Adrenal gland (tissue), 5 donors: ENCODE measurements around the gene MVD.

Experiments used
- POLR2A ChIP-seq, 2 donors: fragments of 450-650 bp; IDR thresholded peaks; one replicate each; pipeline ENCODE4 v1.6.1; 2017; ENCODE audit warnings: antibody characterized with exemption in 2 of 2, mild to moderate bottlenecking in 2 of 2, moderate library complexity in 1 of 2
- TF ChIP-seq, protein P1 (sequence below), 6 experiments: fragments of 450-650 bp in 4 of 6; fragments of 200-600 bp in 2 of 6; sonication (generic) in 1 of 6; IDR thresholded peaks; 1 replicate in 5 of 6; 2 replicates in 1 of 6; pipeline versions ENCODE4 v1.5.1 to v1.8.0; 2016 to 2021; ENCODE audit warnings: antibody characterized with exemption in 6 of 6, mild to moderate bottlenecking in 2 of 6, moderate library complexity in 1 of 6
- donor health status: DM: no; HTN: no; CAD: no.

DNA sequence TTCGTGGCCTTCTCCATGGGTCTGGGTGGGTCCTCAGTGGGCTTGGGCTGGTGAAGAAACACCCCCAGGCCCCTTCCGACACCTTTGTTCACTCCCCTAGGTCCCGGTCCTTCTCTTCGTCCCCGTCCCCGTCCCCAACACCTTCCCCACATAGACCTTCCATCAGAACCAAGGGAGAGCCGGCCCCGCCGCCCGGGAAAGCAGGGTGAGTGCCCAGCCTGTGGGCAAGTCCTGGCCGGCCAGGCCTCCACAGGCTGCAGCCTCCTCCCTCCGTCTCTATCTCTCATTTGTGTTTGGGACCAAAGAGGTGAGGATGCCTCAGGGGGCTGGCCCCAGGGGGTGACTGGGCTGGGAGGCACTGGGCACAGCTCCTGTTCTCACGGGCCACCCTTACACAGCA lies 39.0 kb downstream of the MVD start:
- TF ChIP-seq, protein P1, sequence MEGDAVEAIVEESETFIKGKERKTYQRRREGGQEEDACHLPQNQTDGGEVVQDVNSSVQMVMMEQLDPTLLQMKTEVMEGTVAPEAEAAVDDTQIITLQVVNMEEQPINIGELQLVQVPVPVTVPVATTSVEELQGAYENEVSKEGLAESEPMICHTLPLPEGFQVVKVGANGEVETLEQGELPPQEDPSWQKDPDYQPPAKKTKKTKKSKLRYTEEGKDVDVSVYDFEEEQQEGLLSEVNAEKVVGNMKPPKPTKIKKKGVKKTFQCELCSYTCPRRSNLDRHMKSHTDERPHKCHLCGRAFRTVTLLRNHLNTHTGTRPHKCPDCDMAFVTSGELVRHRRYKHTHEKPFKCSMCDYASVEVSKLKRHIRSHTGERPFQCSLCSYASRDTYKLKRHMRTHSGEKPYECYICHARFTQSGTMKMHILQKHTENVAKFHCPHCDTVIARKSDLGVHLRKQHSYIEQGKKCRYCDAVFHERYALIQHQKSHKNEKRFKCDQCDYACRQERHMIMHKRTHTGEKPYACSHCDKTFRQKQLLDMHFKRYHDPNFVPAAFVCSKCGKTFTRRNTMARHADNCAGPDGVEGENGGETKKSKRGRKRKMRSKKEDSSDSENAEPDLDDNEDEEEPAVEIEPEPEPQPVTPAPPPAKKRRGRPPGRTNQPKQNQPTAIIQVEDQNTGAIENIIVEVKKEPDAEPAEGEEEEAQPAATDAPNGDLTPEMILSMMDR (IDR thresholded peaks at IDR 0.05), result no peak
- no peak for TF ChIP-seq POLR2A (IDR thresholded peaks at IDR 0.05)
